ENCODE results near the gene CACNA2D2. TPM values are rescaled to one million over a fixed set of nuclear protein-coding genes. Genes with fewer than 3 reads are reported as not detected.

Gene CACNA2D2
- total RNA-seq, 1 donor from 2014 or later = 0.53 TPM

- no peaks in the 10 kb centered on the region for H3K36me3 Mint-ChIP-seq (ENCODE audit: low read depth)
- no peak for ATAC-seq (ENCODE audit: low read depth)
- CTCF ChIA-PET = interaction anchor here (1.3 to 4.6 kb wide), 3 partner anchors 11 to 191 kb away, joined by 3 to 64 read pairs (median 3); partner anchors contain the start of genes CYB561D2 and NPRL2
- TF ChIP-seq CTCF (IDR thresholded peaks at IDR 0.05) = no peak
- H3K27me3 Mint-ChIP-seq = peaks cover 40% of the 10 kb centered on the region
- H3K9me3 Mint-ChIP-seq = no peaks in the 10 kb centered on the region
- POLR2A ChIA-PET = interaction anchor here (0.6 kb wide), 2 partner anchors 151 to 961 kb away, joined by 7 to 14 read pairs; no protein-coding TSS in a partner anchor
- no peaks in the 10 kb centered on the region for H3K4me1 Mint-ChIP-seq
- no peak for DNase-seq
- no peak overlapping the region for H3K27ac Mint-ChIP-seq
- intact Hi-C loops (cut with micrococcal nuclease) = no loop called here
- H3K4me3 Mint-ChIP-seq = no peak overlapping the region
Observed at GRCh38 chr3:50539356-50540286, 36.2 kb upstream of the CACNA2D2 start.

GRCh38 chr3:50537421-50538129, 34.1 kb upstream of the CACNA2D2 start:
- H3K9me3 Mint-ChIP-seq = no peaks in the 10 kb centered on the region
- CTCF ChIA-PET = interaction anchor here (1.3 kb wide), 1 partner anchor 13 kb away, joined by 3 read pairs; no protein-coding TSS in a partner anchor
- H3K4me3 Mint-ChIP-seq = no peak overlapping the region
- H3K27ac Mint-ChIP-seq = no peak overlapping the region
- intact Hi-C loops (cut with micrococcal nuclease) = no loop called here
- POLR2A ChIA-PET = no interaction called here
- H3K4me1 Mint-ChIP-seq = no peaks in the 10 kb centered on the region
- ATAC-seq (ENCODE audit: low read depth) = no peak
- H3K36me3 Mint-ChIP-seq (ENCODE audit: low read depth) = no peaks in the 10 kb centered on the region
- DNase-seq = no peak
- no peak for TF ChIP-seq CTCF (IDR thresholded peaks at IDR 0.05)
- H3K27me3 Mint-ChIP-seq = peaks cover 53% of the 10 kb centered on the region

GRCh38 chr3:50536471-50537180, 33.2 kb upstream of the CACNA2D2 start:
- DNase-seq (no peak), ATAC-seq (ENCODE audit: low read depth) (no peak)
- ChIA-PET CTCF (no interaction called here), POLR2A (no interaction called here)
- Mint-ChIP-seq H3K27ac (no peak overlapping the region), H3K9me3 (no peaks in the 10 kb centered on the region), H3K4me1 (no peaks in the 10 kb centered on the region), H3K36me3 (ENCODE audit: low read depth) (no peaks in the 10 kb centered on the region), H3K27me3 (peaks cover 52% of the 10 kb centered on the region), H3K4me3 (no peak overlapping the region)
- intact Hi-C loops (cut with micrococcal nuclease) = no loop called here
- no peak for TF ChIP-seq CTCF (IDR thresholded peaks at IDR 0.05)

- ATAC-seq (ENCODE audit: low read depth) (no peak), DNase-seq (no peak)
- no peak for TF ChIP-seq CTCF (IDR thresholded peaks at IDR 0.05)
- Mint-ChIP-seq H3K9me3 (no peaks in the 10 kb centered on the region), H3K36me3 (ENCODE audit: low read depth) (no peaks in the 10 kb centered on the region), H3K27ac (no peak overlapping the region), H3K27me3 (peaks cover 49% of the 10 kb centered on the region), H3K4me3 (no peak overlapping the region), H3K4me1 (no peaks in the 10 kb centered on the region)
- intact Hi-C loops (cut with micrococcal nuclease) = no loop called here
- ChIA-PET CTCF (no interaction called here), POLR2A (no interaction called here)
Observed at GRCh38 chr3:50534681-50535330, 31.4 kb upstream of the CACNA2D2 start.

Data from activated B cell treated with CpG ODN at 0.5 μM for 24 hours (primary cell).